ENCODE measurements around the gene CADPS2.

CADPS2 gene

GRCh38 chr7:122762071-122762470 is 124.2 kb downstream of the CADPS2 start:
- TF ChIP-seq, protein P1, sequence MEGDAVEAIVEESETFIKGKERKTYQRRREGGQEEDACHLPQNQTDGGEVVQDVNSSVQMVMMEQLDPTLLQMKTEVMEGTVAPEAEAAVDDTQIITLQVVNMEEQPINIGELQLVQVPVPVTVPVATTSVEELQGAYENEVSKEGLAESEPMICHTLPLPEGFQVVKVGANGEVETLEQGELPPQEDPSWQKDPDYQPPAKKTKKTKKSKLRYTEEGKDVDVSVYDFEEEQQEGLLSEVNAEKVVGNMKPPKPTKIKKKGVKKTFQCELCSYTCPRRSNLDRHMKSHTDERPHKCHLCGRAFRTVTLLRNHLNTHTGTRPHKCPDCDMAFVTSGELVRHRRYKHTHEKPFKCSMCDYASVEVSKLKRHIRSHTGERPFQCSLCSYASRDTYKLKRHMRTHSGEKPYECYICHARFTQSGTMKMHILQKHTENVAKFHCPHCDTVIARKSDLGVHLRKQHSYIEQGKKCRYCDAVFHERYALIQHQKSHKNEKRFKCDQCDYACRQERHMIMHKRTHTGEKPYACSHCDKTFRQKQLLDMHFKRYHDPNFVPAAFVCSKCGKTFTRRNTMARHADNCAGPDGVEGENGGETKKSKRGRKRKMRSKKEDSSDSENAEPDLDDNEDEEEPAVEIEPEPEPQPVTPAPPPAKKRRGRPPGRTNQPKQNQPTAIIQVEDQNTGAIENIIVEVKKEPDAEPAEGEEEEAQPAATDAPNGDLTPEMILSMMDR (conservative IDR thresholded peaks at IDR 0.05; ENCODE audit: low read depth, low read length), result no peak
- peak; percentile 14 for DNase-seq (ENCODE audit: low read depth)
- H3K4me3 ChIP-seq (ENCODE audit: low read depth, low read length), result no peak overlapping the region

- DNase-seq (ENCODE audit: low read depth), result no peak
- TF ChIP-seq, protein P1 (conservative IDR thresholded peaks at IDR 0.05; ENCODE audit: low read depth, low read length), result no peak
Measured at GRCh38 chr7:122758501-122758900, 127.8 kb downstream of the CADPS2 start.

GRCh38 chr7:122756860-122757259 is 129.4 kb downstream of the CADPS2 start:
- TF ChIP-seq, protein P1 (conservative IDR thresholded peaks at IDR 0.05; ENCODE audit: low read depth, low read length), result no peak
- DNase-seq (ENCODE audit: low read depth), result no peak

More at GRCh38 chr7:122758501-122758900, 127.8 kb downstream of the CADPS2 start:
- H3K4me3 ChIP-seq (ENCODE audit: low read depth, low read length), result no peak overlapping the region

DNA sequence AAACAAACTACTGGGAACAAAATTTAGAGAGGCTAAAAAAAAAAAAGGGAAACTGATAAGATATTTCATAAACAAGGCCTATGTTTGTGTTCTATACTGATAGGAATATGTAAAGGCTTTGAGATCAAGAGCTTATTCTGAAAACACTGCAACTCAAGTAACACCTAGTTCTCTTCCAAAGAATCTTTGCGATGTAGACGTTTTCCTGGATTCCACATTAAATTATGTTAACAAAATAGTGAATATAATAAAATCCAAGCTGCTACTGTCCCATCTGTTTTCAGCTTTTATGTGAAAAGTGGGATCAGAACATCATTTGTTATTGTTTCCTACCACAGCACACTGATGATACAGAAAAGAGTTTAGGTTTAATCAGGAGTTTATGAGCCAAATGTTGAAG is 130.6 kb downstream of the CADPS2 start:
- TF ChIP-seq, protein P1 (conservative IDR thresholded peaks at IDR 0.05; ENCODE audit: low read depth, low read length), result no peak

More at GRCh38 chr7:122756860-122757259, 129.4 kb downstream of the CADPS2 start:
- H3K4me3 ChIP-seq (ENCODE audit: low read depth, low read length), result no peak overlapping the region

DNA sequence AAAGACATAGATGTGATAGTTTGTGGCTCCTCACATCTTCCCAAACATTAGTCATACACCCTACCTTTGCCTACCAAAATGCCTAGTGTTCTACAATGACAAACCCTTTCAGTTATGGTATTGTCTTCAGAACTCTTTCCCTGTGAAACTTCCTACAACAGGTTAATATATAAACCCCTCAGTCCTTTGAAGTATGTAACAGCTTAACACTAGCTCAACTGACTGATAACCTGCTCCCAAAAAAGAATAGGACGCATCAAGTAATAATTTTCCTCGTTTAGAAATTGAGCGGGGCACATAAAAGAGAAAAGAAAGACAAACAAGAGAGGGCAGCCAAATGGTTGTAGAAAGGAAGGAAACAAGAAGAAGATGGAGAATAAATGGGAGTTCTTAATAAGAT is 133.7 kb downstream of the CADPS2 start:
- TF ChIP-seq, protein P1 (conservative IDR thresholded peaks at IDR 0.05; ENCODE audit: low read depth, low read length), result no peak
- no peak overlapping the region for H3K4me3 ChIP-seq (ENCODE audit: low read depth, low read length)

More for the DNA sequence above, 130.6 kb downstream of the CADPS2 start:
- no peak for DNase-seq (ENCODE audit: low read depth)
- no peak overlapping the region for H3K4me3 ChIP-seq (ENCODE audit: low read depth, low read length)

GRCh38 chr7:122750389-122750788 is 135.9 kb downstream of the CADPS2 start:
- TF ChIP-seq, protein P1 (conservative IDR thresholded peaks at IDR 0.05; ENCODE audit: low read depth, low read length), result no peak
- no peak for DNase-seq (ENCODE audit: low read depth)
- H3K4me3 ChIP-seq (ENCODE audit: low read depth, low read length), result no peak overlapping the region

More for the DNA sequence above, 133.7 kb downstream of the CADPS2 start:
- DNase-seq (ENCODE audit: low read depth), result no peak

DNA sequence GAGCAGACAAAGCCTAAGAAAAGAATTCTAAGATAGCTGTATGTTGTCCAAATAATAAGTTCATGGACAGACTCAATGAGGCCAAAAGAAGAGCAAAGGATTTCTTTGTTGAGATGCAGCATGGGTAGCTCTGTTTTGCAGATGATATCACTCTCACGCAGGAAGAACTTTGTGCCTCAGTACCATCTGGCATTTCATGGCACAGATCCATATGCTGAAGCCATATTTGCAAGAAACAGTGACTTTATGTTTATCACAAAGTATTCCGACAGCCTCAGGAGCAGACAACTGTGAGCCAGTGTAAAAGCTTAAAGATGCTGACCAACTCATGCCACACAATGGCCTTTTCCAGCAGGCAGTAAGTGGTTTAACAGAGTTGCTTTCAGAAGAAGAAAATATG is 138.1 kb downstream of the CADPS2 start:
- TF ChIP-seq, protein P1 (conservative IDR thresholded peaks at IDR 0.05; ENCODE audit: low read depth, low read length), result no peak
- no peak for DNase-seq (ENCODE audit: low read depth)

More for the DNA sequence above, 138.1 kb downstream of the CADPS2 start:
- no peak overlapping the region for H3K4me3 ChIP-seq (ENCODE audit: low read depth, low read length)
